Activated gamma-delta T cell treated with anti-CD3 and anti-CD28 coated beads, Interleukin-2, amount 50 U/mL, for 16 hours (primary cell): ENCODE data around the gene L2HGDH.
"Not testable (repeated sequence)": the region's sequence is repeated elsewhere in the genome, so short reads cannot be mapped to it uniquely, and the experiment has no call there.

ENCODE experiments used
- DNase-seq: peaks from one replicate; pipeline ENCODE4 v3.0.0-alpha.2; 2020; ENCODE audit warnings: low read depth

The L2HGDH gene

GRCh38 chr14:50311972-50312733 is at the start of gene L2HGDH, which contains the start of gene DMAC2L:
Gene L2HGDH (minus strand): TSS chr14:50312229. CDS start chr14:50312150, 79 bp downstream.
Gene DMAC2L (plus strand): TSS chr14:50312324. CDS start chr14:50321488, 9,164 bp downstream.
- peak; percentile 80 for DNase-seq

GRCh38 chr14:50360851-50361250 is 48.8 kb upstream of the L2HGDH start:
- no peak for DNase-seq

- DNase-seq: no peak
Observed at GRCh38 chr14:50360093-50360492, 48.1 kb upstream of the L2HGDH start.

- no peak for DNase-seq
Observed at GRCh38 chr14:50359631-50360030, 47.6 kb upstream of the L2HGDH start.

- DNase-seq: no peak
Observed at GRCh38 chr14:50357753-50358395, 45.8 kb upstream of the L2HGDH start.

- DNase-seq: no peak
Observed at GRCh38 chr14:50357124-50357523, 45.1 kb upstream of the L2HGDH start.

GRCh38 chr14:50356283-50356682 is 44.3 kb upstream of the L2HGDH start:
- DNase-seq: not testable (repeated sequence)

- DNase-seq: no peak
Observed at GRCh38 chr14:50355692-50356091, 43.7 kb upstream of the L2HGDH start.

- no peak for DNase-seq
Observed at GRCh38 chr14:50354527-50354926, 42.5 kb upstream of the L2HGDH start.

GRCh38 chr14:50353126-50353525 is 41.1 kb upstream of the L2HGDH start:
- DNase-seq: no peak

GRCh38 chr14:50352584-50352983 is 40.6 kb upstream of the L2HGDH start:
- no peak for DNase-seq

- DNase-seq: no peak
Observed at GRCh38 chr14:50350975-50351374, 38.9 kb upstream of the L2HGDH start.

GRCh38 chr14:50348933-50349332 is 36.9 kb upstream of the L2HGDH start:
- no peak for DNase-seq

- no peak for DNase-seq
Observed at GRCh38 chr14:50347521-50347920, 35.5 kb upstream of the L2HGDH start.

- no peak for DNase-seq
Observed at GRCh38 chr14:50345846-50346422, 33.9 kb upstream of the L2HGDH start.

GRCh38 chr14:50344876-50345563 is 33.0 kb upstream of the L2HGDH start:
- no peak for DNase-seq

- peak; percentile 39 for DNase-seq
Observed at GRCh38 chr14:50344116-50344775, 32.2 kb upstream of the L2HGDH start.

GRCh38 chr14:50343434-50343833 is 31.4 kb upstream of the L2HGDH start:
- DNase-seq: no peak

GRCh38 chr14:50342221-50343078 is 30.4 kb upstream of the L2HGDH start:
- DNase-seq: no peak

- DNase-seq: no peak
Observed at GRCh38 chr14:50340963-50341362, 28.9 kb upstream of the L2HGDH start.

GRCh38 chr14:50340045-50340444 is 28.0 kb upstream of the L2HGDH start:
- DNase-seq: no peak
